ENCODE results near the gene LONP1. TPM values are rescaled to one million over a fixed set of nuclear protein-coding genes. Genes with fewer than 3 reads are reported as not detected.

LONP1 gene
- total RNA-seq, 1 donor from 2014 or later = 65.3 TPM

DNA sequence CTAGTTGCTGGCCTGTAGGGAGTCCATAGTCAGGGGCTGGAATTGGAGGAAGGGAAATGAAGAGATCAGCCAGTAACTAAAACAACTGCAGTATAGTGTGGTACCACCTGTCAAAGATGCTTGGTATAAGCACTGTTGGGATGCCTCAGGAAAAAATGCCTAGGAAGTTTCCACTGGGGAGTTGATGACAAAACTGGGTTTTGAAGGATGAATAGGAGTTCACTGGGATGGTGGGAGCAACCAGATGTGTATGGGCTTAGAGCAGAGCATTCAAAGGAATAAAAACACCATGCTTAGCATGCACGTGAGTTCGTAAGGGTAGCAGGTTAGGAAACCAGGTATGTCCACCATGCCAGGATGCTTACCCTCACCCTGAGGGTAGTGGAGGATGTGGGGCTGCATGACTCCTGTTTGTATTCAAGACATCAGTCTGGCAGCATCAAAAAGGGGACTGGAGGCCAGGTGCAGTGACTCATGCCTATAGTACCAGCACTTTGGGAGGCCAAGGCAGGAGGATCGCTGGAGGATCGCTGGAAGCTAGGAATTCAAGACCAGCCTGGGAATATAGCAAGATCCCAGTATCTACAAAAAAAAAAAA lies 7.6 kb upstream of the LONP1 start:
- Histone ChIP-seq H3K36me3 (no peaks in the 10 kb centered on the region), H3K27me3 (ENCODE audit: low read depth) (peaks cover 4% of the 10 kb centered on the region), H3K27ac (no peak overlapping the region), H3K4me3 (no peak overlapping the region), H3K9me3 (peaks cover 7% of the 10 kb centered on the region), H3K4me1 (no peaks in the 10 kb centered on the region)
- intact Hi-C loops (cut with DNase I) = no loop called here
- DNase-seq (no peak), ATAC-seq (no peak)
- TF ChIP-seq, protein P1, sequence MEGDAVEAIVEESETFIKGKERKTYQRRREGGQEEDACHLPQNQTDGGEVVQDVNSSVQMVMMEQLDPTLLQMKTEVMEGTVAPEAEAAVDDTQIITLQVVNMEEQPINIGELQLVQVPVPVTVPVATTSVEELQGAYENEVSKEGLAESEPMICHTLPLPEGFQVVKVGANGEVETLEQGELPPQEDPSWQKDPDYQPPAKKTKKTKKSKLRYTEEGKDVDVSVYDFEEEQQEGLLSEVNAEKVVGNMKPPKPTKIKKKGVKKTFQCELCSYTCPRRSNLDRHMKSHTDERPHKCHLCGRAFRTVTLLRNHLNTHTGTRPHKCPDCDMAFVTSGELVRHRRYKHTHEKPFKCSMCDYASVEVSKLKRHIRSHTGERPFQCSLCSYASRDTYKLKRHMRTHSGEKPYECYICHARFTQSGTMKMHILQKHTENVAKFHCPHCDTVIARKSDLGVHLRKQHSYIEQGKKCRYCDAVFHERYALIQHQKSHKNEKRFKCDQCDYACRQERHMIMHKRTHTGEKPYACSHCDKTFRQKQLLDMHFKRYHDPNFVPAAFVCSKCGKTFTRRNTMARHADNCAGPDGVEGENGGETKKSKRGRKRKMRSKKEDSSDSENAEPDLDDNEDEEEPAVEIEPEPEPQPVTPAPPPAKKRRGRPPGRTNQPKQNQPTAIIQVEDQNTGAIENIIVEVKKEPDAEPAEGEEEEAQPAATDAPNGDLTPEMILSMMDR (IDR thresholded peaks at IDR 0.05) = no peak

DNA sequence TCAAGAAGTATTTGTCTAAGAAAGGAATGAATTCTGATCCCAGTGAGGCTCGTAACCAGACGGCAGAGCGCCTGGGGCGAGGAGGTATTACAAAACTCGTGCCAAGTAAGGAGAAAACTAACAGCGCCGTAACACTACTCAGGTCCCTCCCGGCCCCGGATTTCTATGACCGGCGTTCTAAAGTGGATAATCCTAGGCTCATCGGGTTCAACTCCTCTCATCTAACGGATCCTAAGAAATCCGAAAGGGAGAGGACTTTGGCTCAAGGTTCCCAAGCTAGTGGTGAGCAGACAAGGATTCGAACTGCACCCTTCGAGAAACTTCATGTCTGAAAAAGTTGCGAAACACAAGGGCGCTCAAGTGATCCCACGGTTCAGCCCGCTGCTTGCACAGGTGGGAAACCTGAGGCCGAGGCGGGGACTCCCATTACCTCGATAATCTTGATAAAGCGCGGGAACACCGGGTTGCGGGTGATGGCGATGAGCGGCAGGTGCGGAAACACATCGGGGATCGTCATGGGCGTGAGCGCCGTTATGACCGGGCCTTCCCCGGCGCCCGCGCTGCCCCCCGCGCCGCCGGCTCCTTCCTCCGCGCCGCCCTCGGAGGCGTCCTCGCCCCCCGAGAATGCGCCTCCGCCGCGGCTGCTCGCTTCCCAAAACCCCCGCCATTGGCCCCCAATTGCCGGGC lies 529 bp downstream of the LONP1 start:
- Histone ChIP-seq H3K27ac (peak overlapping the region; percentile 97), H3K36me3 (peaks cover 13% of the 10 kb centered on the region), H3K4me1 (peaks cover 22% of the 10 kb centered on the region), H3K27me3 (ENCODE audit: low read depth) (no peaks in the 10 kb centered on the region), H3K9me3 (no peaks in the 10 kb centered on the region), H3K4me3 (peak overlapping the region; percentile 98)
- TF ChIP-seq, protein P1 (IDR thresholded peaks at IDR 0.05) = no peak
- intact Hi-C loops (cut with DNase I) = no loop called here
- peak; percentile 63 for DNase-seq
- ATAC-seq = peak in 1 of 2 donors; percentile 1

DNA sequence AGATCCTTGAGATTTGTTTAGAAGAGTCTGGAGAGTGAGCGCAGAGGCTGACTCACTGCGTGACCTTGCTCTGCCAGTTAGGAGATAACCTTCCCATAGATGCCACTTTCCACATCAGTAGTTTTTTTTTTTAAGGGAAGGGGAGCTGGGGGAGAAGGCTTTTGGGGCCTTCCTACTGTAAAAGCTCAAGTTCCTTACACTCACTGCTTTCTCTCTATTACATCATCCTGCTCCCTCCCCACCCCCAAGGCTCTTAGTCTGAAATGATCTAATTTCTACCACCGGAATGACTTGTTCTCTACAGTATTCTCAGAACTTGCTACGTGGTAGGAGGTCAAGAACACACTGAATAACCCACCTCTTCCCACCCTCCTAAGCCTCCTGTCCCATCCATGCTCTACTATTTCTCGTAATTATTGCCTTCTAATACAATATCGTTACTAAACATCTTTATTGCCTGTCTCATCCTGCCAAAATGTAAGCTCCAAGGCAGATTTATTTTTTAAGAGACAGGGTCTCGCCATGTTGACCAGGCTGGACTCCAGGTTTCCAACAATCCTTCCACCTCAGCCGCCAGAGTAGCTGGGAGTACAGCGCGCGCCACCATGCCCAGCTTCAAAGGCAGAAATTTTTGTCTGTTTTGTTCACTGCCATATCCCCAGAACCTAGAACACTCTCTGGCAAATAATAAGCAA lies 1.2 kb downstream of the LONP1 start:
- H3K27ac ChIP-seq = peak overlapping the region; percentile 97
- peak overlapping the region; percentile 98 for H3K4me3 ChIP-seq
- intact Hi-C loops (cut with DNase I) = no loop called here
- peaks cover 22% of the 10 kb centered on the region for H3K4me1 ChIP-seq
- peaks cover 20% of the 10 kb centered on the region for H3K36me3 ChIP-seq
- no peaks in the 10 kb centered on the region for H3K9me3 ChIP-seq
- ATAC-seq (no peak), DNase-seq (no peak)
- TF ChIP-seq, protein P1 (IDR thresholded peaks at IDR 0.05) = no peak
- no peaks in the 10 kb centered on the region for H3K27me3 ChIP-seq (ENCODE audit: low read depth)

DNA sequence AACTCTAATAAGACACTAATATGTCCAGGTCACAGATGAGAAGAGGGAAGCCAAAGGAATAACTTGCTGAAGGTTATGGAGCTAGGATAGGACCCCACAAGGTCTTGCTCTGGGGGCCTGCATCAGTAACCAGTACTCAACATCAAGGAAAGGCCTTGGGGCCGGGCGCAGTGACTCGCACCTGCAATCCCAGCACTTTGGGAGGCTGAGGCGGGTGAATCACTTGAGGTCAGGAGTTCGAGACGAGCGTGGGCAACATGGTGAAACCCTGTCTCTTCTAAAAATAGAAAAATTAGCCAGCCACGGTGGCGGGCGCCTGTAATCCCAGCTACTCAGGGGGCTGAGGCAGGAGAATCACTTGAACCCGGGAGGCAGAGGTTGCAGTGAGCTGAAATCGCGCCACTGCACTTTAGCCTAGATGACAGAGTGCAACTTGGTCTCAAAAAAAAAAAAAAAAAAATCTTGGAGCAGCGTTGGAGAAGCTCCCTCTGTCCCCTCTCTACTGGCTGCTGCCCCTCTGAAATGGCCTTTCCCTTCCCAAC lies 1.8 kb downstream of the LONP1 start:
- no peak for DNase-seq
- intact Hi-C loops (cut with DNase I) = no loop called here
- peaks cover 26% of the 10 kb centered on the region for H3K36me3 ChIP-seq
- H3K27me3 ChIP-seq (ENCODE audit: low read depth) = no peaks in the 10 kb centered on the region
- H3K27ac ChIP-seq = no peak overlapping the region
- H3K4me1 ChIP-seq = peaks cover 22% of the 10 kb centered on the region
- peak overlapping the region; percentile 98 for H3K4me3 ChIP-seq
- H3K9me3 ChIP-seq = no peaks in the 10 kb centered on the region
- no peak for ATAC-seq
- TF ChIP-seq, protein P1 (IDR thresholded peaks at IDR 0.05) = no peak

DNA sequence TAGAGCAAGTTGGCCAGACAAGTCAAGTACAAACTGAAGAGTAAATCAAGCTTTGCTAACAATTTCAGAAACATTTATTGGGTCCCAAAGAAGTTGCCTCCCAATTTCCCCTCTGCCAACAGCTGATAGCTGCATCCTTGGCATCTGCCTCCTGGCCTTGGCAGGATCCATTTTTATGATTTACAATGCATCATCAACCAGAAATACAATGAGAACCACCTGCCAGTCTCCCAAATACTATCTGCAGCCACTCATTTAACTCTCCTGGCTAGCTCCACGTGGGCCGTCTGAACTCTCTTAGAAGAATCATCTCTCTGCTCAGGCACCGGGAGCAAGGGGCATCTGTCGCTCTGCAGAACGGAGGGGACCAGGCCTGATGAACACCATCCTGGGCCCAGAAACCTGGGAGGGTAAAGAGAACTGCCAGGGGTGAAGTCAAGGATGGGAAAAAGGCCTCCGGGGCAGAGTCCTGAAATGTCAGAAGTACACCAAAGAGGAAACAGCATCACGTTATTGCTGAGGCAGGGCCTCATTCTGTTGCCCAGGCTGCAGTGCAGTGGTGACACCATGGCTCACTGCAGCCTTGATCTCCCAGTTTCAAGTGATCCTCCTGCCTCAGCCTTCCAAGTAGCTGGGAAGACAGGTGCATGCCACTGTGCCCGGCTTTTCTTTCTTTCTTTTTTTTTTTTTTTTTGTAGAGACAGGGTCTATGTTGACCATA lies 2.6 kb downstream of the LONP1 start:
- Histone ChIP-seq H3K4me1 (peaks cover 22% of the 10 kb centered on the region), H3K27ac (no peak overlapping the region), H3K9me3 (no peaks in the 10 kb centered on the region), H3K4me3 (no peak overlapping the region), H3K27me3 (ENCODE audit: low read depth) (no peaks in the 10 kb centered on the region), H3K36me3 (peaks cover 33% of the 10 kb centered on the region)
- intact Hi-C loops (cut with DNase I) = no loop called here
- DNase-seq = no peak
- ATAC-seq = no peak
- TF ChIP-seq, protein P1 (IDR thresholded peaks at IDR 0.05) = no peak
